ENCODE results near the gene PLXDC1.

The PLXDC1 gene

GRCh38 chr17:39015546-39015935 is 135.9 kb downstream of the PLXDC1 start:
- no peak overlapping the region for H3K4me3 ChIP-seq (replicated peaks; ENCODE audit: low read depth, low read length)
- no peak for TF ChIP-seq CTCF (IDR thresholded peaks at IDR 0.05; ENCODE audit: low read depth, low read length, missing control alignments)
- DNase-seq (ENCODE audit: extremely low read depth, low read depth) = no peak

GRCh38 chr17:39014795-39015545 is 136.5 kb downstream of the PLXDC1 start:
- TF ChIP-seq CTCF (IDR thresholded peaks at IDR 0.05; ENCODE audit: low read depth, low read length, missing control alignments) = no peak
- no peak for DNase-seq (ENCODE audit: extremely low read depth, low read depth)
- no peak overlapping the region for H3K4me3 ChIP-seq (replicated peaks; ENCODE audit: low read depth, low read length)

GRCh38 chr17:39014044-39014794 is 137.2 kb downstream of the PLXDC1 start:
- no peak overlapping the region for H3K4me3 ChIP-seq (replicated peaks; ENCODE audit: low read depth, low read length)
- no peak for TF ChIP-seq CTCF (IDR thresholded peaks at IDR 0.05; ENCODE audit: low read depth, low read length, missing control alignments)
- DNase-seq (ENCODE audit: extremely low read depth, low read depth) = no peak

All from HFF-Myc (cell line).